CD4-positive, alpha-beta T cell treated with Interleukin-4 for 1 hour (primary cell): ENCODE data around the gene PROX1.

Experiments used
- DNase-seq, 2 donors: peaks; one replicate each; pipeline ENCODE4 v3.0.0-alpha.2; 2020 to 2022

The PROX1 gene

DNA sequence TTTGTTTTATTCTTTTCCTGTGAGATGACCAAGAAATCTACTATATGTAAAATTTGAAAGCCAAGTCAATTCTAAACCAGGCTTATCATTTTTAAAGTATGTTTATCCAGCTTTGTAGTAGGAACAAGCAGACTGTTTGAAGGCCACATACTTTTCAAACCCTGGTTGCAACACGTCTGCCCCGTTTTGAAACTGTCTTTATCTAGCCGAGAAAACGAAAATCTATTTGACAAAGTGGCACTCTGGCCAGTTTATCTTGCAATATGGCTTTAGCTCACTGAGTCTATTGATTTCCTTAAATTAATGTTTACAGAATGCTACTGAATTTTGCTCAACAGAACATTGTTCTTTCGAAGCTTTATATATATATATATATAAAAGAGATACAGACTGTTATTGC is 39.7 kb downstream of the PROX1 start:
- DNase-seq, result no peak

DNA sequence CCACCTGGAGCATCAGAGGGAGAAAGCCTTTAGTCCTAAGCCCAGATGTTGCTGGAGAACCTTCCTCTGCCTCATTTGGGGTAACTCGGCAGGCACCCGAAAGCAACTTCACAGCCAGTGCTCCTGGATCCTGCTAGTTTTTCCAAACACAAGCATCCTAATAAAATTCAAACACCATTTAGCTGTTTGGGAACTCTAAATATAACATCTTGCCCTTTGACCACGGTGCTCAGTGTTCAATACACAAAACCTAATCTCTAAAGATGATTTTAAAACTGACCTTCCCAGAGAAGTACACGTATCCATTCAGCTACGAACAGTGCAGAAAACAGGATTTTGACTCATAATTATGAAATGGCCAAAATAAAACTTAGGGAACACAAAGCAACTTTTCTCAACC is 40.3 kb downstream of the PROX1 start:
- DNase-seq, result no peak

DNA sequence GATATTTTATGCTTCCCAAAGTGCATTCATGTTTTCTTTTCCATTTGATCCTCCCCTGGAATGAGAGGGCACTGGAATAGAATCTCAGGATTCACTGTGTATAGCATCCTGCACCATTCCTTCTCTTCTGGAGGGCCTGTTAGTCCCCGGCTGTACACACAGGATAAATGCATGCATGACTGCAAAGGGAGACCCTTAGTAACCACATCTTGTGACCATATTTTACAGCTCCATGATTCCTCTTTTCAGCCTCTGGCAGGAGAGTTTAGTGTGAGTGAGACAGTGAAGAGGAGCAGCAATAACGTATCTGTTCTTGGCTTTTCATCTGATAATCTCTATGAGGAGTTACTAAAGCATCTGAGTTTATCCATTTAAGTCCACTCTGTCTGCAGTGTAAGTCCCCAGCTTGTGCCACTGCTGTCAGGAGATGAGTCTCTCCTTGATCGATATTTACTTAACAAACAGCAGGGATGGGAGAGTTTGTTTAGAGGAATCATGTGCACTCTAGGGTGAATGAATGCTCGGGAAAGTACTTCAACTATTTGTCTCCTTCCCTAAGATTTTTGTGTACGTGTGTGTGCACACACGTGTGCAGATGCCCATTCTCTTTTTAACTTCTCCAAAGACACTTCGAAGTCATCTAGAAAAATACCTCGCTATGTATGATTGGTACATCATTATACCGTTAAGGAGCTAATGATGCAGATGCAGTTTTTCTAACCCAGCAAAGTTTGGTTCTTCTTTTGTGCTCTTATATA is 41.1 kb downstream of the PROX1 start:
- DNase-seq, result no peak

DNA sequence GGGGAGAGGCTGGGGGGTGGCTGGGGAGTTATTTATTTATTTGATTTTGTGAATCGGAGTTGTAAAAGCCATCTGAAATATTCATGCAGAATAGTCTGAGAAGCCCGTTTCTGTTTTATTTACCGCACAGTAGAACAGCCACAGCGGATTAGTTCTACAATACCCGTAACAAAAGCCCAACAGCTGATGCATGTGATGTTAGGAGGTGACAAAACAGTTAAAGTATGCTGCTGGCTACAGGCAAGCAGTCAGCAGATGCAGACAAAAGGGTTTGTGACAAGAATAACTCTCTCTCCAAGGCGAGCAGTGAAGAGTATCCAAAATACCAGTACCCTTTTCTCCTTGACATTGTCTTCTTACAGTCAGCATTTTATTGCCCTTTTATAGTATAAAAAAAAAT is 42.0 kb downstream of the PROX1 start:
- no peak for DNase-seq

DNA sequence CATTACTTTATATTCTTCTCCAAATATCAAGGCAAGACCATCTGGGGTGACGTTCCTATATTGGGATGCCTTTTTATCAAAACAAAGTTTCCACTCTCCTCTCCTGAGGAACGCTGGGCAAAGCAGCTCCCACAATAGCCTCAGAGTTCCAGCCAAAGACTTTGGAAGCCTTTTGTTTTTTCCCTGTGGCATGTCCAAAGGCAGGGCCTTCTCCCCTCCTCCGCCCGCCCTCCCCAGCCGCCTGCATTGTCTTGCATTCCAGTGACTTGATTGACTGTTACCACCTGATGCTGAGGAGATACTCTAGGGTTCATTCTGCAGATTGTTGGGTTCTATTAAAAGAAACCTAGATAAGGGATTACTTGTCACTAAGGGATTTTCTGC is 43.5 kb downstream of the PROX1 start:
- DNase-seq, result no peak

DNA sequence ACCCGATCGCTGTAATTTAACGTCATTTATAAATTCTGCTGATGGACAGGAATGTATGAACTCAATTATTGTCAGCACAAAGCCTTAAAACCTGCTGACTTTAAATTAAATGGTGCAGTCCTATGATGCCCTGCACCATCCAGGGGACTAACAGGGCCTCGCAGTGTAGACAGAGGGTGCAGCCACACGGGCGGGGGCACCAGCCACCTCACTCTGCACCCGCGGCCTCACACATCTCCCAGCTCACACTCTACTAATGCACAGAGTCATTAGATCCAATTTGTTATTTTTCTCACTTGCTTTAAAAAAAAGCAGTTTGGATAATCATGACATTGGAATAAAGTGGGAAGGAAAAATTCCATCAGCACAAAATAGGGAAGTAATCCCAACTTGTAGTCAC is 49.7 kb downstream of the PROX1 start:
- DNase-seq, result no peak

DNA sequence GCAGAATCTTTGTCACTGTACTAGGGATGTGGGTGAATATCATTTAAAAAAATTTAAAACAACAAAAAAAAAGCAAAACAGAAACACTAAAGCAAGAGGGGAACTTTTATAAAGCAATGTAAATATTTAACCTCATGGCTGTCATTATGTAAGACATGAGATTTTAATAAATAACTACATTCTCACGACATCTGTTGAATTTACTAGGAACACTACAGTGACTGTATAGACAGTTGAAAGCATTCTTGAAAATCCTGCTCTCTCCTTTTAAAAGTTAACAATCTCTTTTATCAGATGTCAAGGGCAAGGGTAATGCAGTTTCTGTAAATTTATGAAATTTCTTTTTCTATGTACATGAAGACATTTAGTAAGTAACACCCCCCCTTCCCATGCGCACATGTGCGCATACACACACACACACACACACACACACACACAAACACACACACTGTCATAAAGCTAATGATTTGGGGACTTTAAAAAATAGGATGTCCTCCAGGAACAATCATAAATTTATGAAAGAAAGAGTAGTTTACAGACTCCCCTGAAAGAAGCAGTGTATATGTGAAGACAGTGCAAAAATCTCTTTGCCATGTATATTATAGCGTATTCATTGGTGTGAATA is 51.7 kb downstream of the PROX1 start:
- DNase-seq, result no peak

DNA sequence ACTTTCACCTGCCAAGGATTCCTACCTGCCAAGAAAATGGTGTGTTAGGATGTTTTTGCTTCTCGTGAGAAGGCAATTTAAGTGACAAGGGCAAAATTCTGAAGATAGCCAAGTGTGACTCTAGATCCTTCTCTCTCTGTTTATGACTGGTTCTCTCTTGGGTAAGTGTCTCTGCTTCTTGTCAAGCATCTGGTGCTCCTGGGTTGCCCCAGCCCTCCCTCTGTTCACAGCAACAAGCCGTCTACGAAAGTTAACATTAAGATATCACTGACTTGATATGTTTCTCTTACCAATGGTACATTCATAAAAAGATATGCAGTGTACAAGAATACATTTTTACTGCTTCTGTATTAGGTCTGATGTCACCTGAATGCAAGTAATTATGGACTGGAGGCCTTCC is 55.4 kb downstream of the PROX1 start:
- no peak for DNase-seq

DNA sequence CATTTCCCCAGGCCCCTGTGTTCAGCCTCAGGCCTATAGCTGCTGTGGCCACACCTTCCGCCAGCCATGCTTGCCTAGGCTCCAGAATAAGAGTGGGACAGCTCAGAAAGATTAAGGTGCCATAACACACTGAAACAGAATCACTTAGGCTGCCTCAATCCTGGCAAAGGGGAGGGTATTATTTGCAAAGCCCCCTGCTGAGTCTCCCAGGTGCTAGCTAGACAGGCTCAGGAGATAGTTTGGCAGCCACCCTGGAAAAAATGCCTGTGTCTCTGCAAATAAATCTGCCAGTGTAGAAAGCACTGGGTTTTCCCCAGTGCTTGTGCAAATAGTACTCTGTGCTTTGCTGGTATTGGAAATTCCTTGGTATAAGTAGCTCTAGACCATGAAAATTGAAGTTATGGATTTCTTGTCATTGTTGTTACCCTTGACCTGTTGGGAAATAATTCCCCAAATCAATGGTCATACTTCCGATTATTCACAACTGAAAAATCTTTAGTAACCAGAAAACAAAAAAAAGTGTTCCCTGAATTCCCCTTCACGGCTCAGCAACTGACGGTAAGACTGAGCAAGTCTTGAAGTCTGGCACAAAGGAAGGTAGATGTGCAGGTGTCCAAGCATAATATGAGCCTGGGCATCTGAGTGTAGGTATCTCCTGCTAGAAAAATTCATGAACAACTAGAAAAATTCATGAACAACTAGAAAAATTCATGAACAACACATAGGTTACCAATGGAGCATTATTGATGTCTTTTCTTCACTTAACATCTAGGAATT is 56.9 kb downstream of the PROX1 start:
- DNase-seq, result no peak

DNA sequence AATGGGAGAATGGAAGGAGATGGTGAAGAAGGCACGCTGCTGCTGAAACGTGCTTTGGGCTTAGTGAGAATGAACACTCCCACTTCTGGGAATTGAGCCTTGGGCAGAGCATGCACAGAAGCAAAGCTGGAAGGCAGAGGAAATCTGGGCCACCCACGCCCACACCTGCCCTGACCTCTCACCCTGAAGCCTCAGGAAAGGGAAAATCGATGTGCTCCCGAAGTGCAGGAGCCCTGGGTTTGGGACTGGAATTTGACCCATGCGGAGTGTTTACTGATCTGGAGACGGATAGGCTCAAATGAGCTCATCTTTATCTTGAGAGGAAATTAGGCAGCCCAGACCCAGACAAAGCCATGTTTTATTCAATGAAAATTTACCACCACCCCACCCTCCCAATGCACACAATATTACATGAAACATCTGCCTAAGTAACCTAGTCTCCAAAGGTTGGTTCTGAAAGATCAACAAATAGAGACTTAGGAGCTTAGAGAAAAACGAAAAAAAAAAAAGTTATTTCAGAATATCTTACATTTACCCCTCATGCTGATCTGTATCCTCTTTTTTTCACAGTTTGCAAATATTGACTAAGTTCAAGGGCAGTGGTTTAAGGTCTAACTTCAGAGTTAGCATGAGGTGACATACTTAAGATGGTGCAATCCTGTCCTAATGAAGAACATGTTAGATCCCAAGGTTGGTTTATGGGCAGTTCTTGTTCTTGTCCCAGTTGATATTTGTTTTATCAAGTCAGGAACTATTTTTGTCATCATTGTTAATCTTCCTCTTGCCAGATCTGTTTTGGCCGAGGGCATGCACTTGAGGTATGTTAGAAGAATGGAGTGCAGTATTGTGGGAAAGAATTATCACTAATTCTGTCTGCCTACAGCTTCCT is 63.0 kb downstream of the PROX1 start:
- DNase-seq, result no peak

DNA sequence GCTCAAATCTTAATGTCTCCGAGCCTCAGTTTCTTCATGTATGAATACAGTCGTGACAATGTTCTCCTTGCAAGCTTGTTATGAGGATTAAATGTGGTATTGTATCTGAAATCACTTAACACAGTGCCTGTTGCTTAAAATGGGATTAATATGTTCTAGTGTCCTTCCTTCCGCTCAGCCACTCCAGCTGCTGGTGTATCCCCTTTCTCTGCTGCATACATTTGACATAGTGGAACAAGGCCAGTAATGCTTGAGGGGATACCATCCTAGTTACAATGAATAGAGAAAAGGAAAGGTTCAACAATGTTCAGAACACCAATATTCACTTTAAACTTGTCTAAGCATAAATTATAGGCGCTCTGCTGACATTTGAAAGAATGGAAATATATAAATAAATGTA is 64.0 kb downstream of the PROX1 start:
- DNase-seq, result no peak

DNA sequence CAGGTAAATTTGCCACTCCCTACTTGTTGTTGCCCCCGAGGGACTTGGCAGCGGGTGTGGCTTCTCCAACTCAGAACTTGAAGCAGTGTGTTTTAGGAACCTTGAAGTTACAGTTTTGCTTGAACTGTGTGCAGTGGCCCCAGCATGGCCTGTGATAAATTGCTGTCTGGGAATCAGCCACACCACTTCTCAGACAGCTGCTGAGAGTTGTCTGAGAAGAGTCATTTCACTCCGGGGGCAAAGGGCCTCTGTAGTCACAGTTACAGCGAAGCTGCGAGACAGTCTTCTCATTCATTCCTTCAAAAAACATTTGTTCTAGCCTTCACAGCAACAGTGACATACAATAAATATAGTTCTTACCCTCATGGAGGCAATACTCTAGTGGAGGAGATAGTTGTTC is 70.3 kb downstream of the PROX1 start:
- DNase-seq, result no peak

DNA sequence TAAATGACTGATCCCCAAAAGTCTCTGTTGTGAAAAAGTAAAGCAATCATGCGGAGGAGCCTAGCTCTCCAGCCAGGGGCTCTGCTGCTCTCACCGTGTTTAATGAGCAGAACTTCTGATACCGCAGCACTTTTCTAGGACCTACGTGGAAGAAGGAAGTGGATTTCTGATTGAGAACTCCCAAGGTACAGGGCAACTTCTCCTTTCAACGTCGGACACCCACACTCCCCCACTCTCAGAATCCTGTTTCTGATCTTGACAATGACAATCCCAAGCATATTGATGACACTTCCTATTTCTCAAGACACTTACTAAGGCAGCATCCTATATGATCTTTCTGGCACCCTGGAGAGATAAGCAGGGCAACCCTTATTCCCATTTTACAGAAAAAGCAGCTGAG is 78.4 kb downstream of the PROX1 start:
- DNase-seq, result no peak

DNA sequence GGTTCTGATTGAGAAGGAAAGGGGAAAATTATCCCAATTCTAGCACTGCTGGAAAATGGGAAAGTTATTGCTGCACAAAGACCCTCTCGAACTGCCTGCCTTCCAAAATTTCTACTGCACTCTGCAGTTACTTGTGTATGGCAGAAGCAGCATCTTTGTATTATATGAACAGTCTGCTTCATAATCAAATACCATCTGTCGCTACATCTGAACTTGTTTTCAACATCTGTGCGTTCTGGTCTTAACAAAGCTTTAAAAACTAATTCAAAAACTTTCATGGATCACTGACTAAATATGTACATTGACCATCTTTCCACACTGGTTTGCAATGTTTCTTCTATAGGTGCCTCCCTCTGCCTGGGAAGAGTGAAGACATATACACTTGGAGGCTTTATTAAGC is 79.2 kb downstream of the PROX1 start:
- DNase-seq, result no peak

DNA sequence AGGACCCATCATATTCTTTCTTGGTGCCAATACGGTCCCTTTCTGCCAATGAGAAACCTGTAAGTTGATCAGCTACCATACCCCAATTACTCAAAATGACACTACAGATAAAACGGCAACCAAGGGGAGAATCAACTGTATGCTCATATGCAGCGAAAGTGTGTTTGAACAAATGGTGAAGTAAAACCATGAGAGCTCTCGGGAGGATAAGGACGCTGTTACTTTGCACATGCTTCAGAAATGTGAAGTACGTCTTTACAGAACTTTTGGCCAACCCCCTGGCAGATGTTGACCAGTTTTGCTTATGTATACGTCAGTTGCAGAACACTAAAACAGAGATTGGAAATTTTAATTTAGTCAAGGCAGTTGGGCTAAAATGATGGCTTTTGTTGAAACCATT is 79.6 kb downstream of the PROX1 start:
- DNase-seq, result no peak

DNA sequence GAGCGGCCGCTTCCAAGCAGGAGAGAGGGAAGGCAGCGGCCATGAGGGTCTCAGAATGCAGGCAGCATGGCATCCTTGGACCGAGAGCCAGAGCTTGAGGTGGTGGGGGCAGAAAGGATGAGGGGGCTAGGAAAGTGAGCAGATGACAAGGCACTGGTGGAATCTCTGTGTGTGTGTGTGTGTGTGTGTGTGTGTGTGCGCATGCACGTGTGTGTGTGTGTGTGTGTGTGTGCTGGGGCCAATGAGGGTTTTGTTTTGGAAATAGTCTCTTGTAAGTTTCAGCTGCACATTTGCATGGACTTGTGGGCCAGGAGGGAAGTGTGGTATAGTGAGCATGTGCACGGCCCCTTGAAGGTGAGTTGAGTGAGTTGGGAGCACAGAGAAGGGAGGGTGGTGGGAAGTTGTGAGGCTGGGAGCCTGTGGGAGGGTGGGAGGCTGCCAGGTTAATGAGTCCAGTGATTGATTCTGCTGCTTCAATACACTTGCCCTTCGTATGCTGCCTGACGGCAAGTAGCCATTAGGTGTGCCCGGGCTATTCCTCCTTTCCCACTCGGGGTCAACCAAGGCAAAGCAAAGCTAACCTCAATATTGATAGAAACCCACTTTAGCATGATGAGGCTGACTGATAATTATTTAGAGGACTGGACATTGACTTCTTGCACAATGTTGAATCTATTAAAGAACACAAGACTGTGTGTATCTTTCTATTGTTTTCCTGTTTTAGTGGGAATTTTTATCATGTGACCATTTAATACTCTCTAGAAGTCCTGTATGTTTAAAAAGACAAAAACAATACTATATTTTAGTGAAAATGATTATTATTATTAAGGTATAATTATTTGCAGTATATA is 80.3 kb downstream of the PROX1 start:
- DNase-seq, result no peak

DNA sequence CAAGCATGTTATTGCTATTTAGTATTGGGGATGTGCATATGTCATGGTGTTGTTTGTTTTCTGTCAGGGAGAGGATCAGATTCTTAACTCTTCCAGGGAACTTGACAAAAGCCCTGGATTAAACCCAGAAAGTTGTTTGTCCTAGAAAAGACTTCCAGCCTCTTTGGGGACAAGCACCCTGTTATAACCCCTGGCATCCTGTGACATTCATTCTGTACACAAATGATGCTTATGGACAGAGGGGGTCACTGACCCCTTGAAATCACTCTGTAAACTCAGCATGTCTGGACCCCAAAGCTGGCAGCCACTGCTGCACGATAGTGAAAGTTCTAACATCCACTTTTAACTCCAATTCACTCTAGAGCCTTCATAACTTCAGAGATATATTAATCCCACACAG is 81.2 kb downstream of the PROX1 start:
- DNase-seq, result no peak

DNA sequence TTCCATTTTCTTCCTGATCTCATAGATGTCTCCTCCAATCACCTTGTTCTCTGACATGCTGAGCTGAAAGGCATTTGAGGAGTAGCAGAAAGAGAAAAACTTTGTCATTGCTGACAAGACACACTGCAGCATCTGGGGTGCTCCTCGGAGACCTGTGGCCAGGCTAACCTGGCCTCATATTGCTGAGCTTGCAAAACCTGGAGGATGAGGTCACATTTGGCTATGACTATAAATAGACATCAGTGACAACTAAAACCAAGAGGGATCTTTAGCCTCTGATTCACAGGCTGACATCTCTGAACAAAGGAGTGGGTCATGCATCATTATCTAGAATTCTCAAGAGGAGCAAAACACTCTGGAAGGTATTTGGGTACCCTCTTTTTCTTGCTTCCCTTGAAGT is 83.7 kb downstream of the PROX1 start:
- DNase-seq, result no peak

DNA sequence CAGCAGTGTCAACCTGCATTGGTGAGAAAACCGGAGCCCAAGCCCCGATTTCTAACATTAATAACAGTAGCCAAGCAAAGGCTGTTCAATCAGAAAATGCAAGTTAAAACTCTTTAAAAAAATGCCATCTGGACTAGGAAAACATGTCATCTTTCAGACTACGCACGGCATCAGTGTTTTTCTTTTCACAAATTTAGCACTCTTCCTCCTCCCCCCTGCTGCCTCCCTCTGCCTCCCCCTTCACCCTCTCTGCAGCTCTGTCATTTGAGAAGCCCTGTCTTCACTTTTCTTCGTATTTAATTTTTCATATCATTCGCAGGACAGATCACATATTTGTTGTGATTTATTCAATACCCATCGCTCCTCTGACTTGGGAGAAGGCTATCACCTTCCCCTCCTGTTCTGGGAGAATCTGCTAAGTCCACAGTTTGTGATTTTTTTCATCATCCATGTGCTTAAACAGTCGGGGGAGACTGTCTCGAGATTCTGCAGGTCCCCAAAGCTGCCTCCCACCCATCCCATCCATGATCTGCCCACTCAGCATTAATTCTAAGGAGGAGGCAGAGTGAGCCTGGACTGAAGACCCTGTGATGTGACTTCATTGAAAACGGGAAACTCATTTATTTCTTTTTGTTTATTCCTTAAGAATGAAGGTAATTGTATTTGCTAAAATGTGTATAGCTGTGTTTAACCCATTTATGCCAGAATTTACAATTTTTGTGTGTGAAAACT is 84.8 kb downstream of the PROX1 start:
- no peak for DNase-seq

DNA sequence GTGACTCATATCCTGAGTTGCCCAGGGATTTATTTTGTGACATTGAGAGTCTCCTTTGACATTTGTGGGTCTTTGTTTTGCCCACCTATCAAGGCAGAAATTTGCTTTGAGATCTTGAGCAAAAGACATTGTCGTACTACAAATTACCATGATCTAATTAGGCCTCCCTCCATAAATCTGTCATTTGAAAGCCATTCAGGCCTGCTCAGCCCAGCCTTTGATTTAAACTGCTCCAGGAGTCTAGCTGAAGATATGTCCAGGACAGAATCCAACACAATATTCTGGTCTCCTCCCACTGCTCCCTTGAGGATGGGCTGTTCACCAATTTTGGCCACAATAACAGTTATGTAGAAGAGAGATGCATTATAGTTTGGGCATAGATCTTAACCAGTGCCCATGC is 86.7 kb downstream of the PROX1 start:
- no peak for DNase-seq

DNA sequence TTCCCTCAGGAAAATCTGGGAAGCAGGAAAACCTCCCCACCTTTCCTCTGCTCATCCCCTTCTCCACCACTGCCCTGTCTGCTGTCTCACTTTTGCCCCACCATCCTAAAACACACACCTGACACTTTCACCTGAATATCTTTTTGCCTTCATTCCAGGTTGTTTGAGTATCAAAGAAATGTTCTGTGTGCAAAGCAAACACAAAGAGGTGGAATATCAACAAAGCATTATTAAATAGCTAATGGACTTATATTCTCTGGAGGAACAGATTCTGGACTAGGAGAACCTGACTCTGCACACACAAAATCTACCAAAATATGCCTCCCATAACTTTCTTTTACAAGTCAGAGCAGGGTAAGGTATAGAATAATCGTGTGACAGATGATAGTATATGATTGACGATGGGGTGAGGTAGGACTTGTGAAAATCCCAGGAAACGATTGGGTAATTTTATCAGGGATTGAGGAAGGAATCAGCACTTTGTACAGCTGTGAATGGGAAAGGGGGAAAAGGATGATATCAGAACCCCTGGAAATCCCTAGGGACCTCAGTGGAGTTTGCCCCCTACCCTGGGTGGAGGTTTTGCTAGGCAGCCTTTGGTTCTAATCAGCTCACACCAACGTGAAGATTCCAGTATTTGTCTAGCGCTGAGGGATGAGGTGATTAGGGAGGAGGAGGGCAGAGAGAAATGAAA is 87.7 kb downstream of the PROX1 start:
- DNase-seq, result no peak
